H9 (cell line): ENCODE results near the gene KAT8. TPM values are rescaled to one million over a fixed set of nuclear protein-coding genes. Genes with fewer than 3 reads are reported as not detected.

Experiments
- DNase-seq: peaks from one replicate; pipeline ENCODE4 v3.0.0-alpha.2; 2017
- H2AFZ ChIP-seq: one replicate; pipeline ENCODE4 v1.6.1; 2013; ENCODE audit warnings: mild to moderate bottlenecking, low read length, control low read depth, moderate library complexity
- H2AK5ac ChIP-seq: 2 replicates; pipeline ENCODE4 v1.6.1; 2013; ENCODE audit warnings: low read length, control low read depth, mixed read lengths; ENCODE audit not compliant: insufficient read length
- H2BK120ac ChIP-seq: one replicate; pipeline ENCODE4 v1.6.1; 2013; ENCODE audit warnings: low read depth, mild to moderate bottlenecking, low read length, control low read depth, inconsistent platforms; ENCODE audit not compliant: poor library complexity, severe bottlenecking
- H2BK12ac ChIP-seq: 2 replicates; pipeline ENCODE4 v1.6.1; 2013; ENCODE audit warnings: low read length, control low read depth, mixed read lengths, low read depth; ENCODE audit not compliant: insufficient read length
- H2BK15ac ChIP-seq: 2 replicates; pipeline ENCODE4 v1.6.1; 2013; ENCODE audit warnings: low read depth, low read length, control low read depth
- H2BK20ac ChIP-seq: one replicate; pipeline ENCODE4 v1.6.1; 2013; ENCODE audit warnings: low read depth, mild to moderate bottlenecking, low read length, control low read depth, inconsistent platforms; ENCODE audit not compliant: poor library complexity, severe bottlenecking
- H2BK5ac ChIP-seq: 2 replicates; pipeline ENCODE4 v1.6.1; 2013; ENCODE audit warnings: low read length, control low read depth, mixed read lengths; ENCODE audit not compliant: insufficient read length
- H3K14ac ChIP-seq: 2 replicates; pipeline ENCODE4 v1.6.1; 2013; ENCODE audit warnings: low read length, control low read depth; ENCODE audit not compliant: insufficient read depth
- H3K18ac ChIP-seq: 2 replicates; pipeline ENCODE4 v1.6.1; 2013; ENCODE audit warnings: low read depth, mild to moderate bottlenecking, mixed read lengths, low read length, control low read depth; ENCODE audit not compliant: insufficient read length
- H3K23ac ChIP-seq: 2 replicates; pipeline ENCODE4 v1.6.1; 2013; ENCODE audit warnings: low read length, control low read depth, mixed read lengths, low read depth; ENCODE audit not compliant: insufficient read length
- H3K23me2 ChIP-seq: 2 replicates; pipeline ENCODE4 v1.6.1; 2013; ENCODE audit warnings: low read depth, mild to moderate bottlenecking, mixed read lengths, low read length, control low read depth; ENCODE audit not compliant: insufficient read length, poor library complexity, severe bottlenecking
- H3K27ac ChIP-seq: 2 replicates; pipeline ENCODE4 v1.5.1; 2013; ENCODE audit warnings: low read length, control low read depth, mixed read lengths, low read depth; ENCODE audit not compliant: insufficient read length
- H3K27me3 ChIP-seq: 2 replicates; pipeline ENCODE4 v1.6.1; 2013; ENCODE audit warnings: low read length, control low read depth, inconsistent platforms; ENCODE audit not compliant: insufficient read depth
- H3K4ac ChIP-seq: 2 replicates; pipeline ENCODE4 v1.6.1; 2013; ENCODE audit warnings: low read depth, mild to moderate bottlenecking, control low read depth, inconsistent platforms, low read length, moderate library complexity
- H3K4me1 ChIP-seq: 2 replicates; pipeline ENCODE4 v1.6.1; 2013; ENCODE audit warnings: low read length, control low read depth, inconsistent platforms; ENCODE audit not compliant: insufficient read depth
- H3K4me2 ChIP-seq: 2 replicates; pipeline ENCODE4 v1.6.1; 2013; ENCODE audit warnings: low read length, control low read depth, mixed read lengths; ENCODE audit not compliant: insufficient read length, insufficient read depth
- H3K56ac ChIP-seq: 2 replicates; pipeline ENCODE4 v1.6.1; 2013; ENCODE audit warnings: low read depth, mild to moderate bottlenecking, mixed read lengths, low read length, control low read depth; ENCODE audit not compliant: insufficient read length
- H3K79me1 ChIP-seq: 2 replicates; pipeline ENCODE4 v1.6.1; 2013; ENCODE audit warnings: low read depth, mild to moderate bottlenecking, moderate library complexity, low read length, control low read depth, inconsistent platforms; ENCODE audit not compliant: insufficient read depth, poor library complexity, severe bottlenecking
- H3K79me2 ChIP-seq: 2 replicates; pipeline ENCODE4 v1.6.1; 2013; ENCODE audit warnings: low read length, control low read depth, inconsistent platforms; ENCODE audit not compliant: insufficient read depth
- H3K9ac ChIP-seq: 2 replicates; pipeline ENCODE4 v1.6.1; 2013; ENCODE audit warnings: low read length, control low read depth, mixed read lengths; ENCODE audit not compliant: insufficient read length; ENCODE audit errors: extremely low read depth
- H3K9me3 ChIP-seq: one replicate; pipeline ENCODE4 v1.6.1; 2013; ENCODE audit warnings: low read depth, low read length, inconsistent platforms; ENCODE audit not compliant: control insufficient read depth
- H3T11ph ChIP-seq: one replicate; pipeline ENCODE4 v1.6.1; 2013; ENCODE audit warnings: mild to moderate bottlenecking, low read length, control low read depth, inconsistent platforms
- H4K20me1 ChIP-seq: one replicate; pipeline ENCODE4 v1.6.1; 2013; ENCODE audit not compliant: control insufficient read depth, insufficient read length, insufficient read depth
- H4K5ac ChIP-seq: 2 replicates; pipeline ENCODE4 v1.6.1; 2013; ENCODE audit warnings: low read depth, mild to moderate bottlenecking, mixed read lengths, low read length, control low read depth; ENCODE audit not compliant: insufficient read length
- H4K8ac ChIP-seq: replicated peaks from 2 replicates; pipeline ENCODE4 v1.6.1; 2013; ENCODE audit warnings: low read length, control low read depth, mixed read lengths, low read depth; ENCODE audit not compliant: insufficient read length
- H4K91ac ChIP-seq: 2 replicates; pipeline ENCODE4 v1.6.1; 2013; ENCODE audit warnings: low read depth, mild to moderate bottlenecking, moderate library complexity, mixed read lengths, low read length, control low read depth; ENCODE audit not compliant: insufficient read length
- H3K27ac Mint-ChIP-seq, 3 experiments: 2 replicates in 2 of 3; 3 replicates in 1 of 3; pipeline ENCODE4 v1.8.0; 2020 to 2021; ENCODE audit warnings: mixed read lengths in 3 of 3, mild to moderate bottlenecking in 1 of 3, moderate library complexity in 1 of 3
- H3K27me3 Mint-ChIP-seq: 2 replicates; pipeline ENCODE4 v1.8.0; 2021; ENCODE audit warnings: low read depth, mild to moderate bottlenecking, moderate library complexity, mixed read lengths
- H3K36me3 Mint-ChIP-seq, 3 experiments: 2 replicates in 2 of 3; 3 replicates in 1 of 3; pipeline ENCODE4 v1.8.0; 2020 to 2021; ENCODE audit warnings: low read depth in 3 of 3, mixed read lengths in 3 of 3; ENCODE audit not compliant: insufficient read depth in 1 of 3
- H3K4me1 Mint-ChIP-seq, 2 experiments: 2 replicates each; pipeline ENCODE4 v1.8.0; 2020; ENCODE audit warnings: mixed read lengths in 2 of 2
- H3K4me3 Mint-ChIP-seq, 2 experiments: 2 replicates in 1 of 2; 3 replicates in 1 of 2; pipeline ENCODE4 v1.8.0; 2020 to 2021; ENCODE audit warnings: mild to moderate bottlenecking in 2 of 2, mixed read lengths in 2 of 2, moderate library complexity in 1 of 2
- H3K9me3 Mint-ChIP-seq, 2 experiments: 2 replicates in 1 of 2; 3 replicates in 1 of 2; pipeline ENCODE4 v1.8.0; 2020; ENCODE audit warnings: mild to moderate bottlenecking in 2 of 2, mixed read lengths in 2 of 2, moderate library complexity in 1 of 2
- CTCF ChIP-seq: fragments of 200-600 bp; sonication (generic); conservative IDR thresholded peaks from 3 replicates; pipeline ENCODE4 v1.8.0; 2021; ENCODE audit warnings: antibody characterized with exemption, mild to moderate bottlenecking
- WGBS: extraction: QIAGEN DNeasy Blood & Tissue Kit; methylation state at CpG from one replicate; pipeline ENCODE4 v1.1.7; 2013; ENCODE audit warnings: missing lambda C conversion rate, low lambda C conversion rate, mixed read lengths; ENCODE audit not compliant: insufficient read length; ENCODE audit errors: extremely low coverage; 5-methylcytosine and 5-hydroxymethylcytosine counted together
- total RNA-seq: library from RNA; stranded (reverse); gene quantifications from 2 replicates; pipeline ENCODE4 v1.2.1, GENCODE V29; 2021

Gene KAT8
- total RNA-seq, 1 experiment from 2014 or later = 52.1 TPM

- no peaks in the 10 kb centered on the region for H3K27me3 ChIP-seq
- H3K23ac ChIP-seq = no peak overlapping the region
- H4K8ac ChIP-seq = no peak overlapping the region
- H3K4me2 ChIP-seq = no peak overlapping the region
- no peak for DNase-seq
- H3K4ac ChIP-seq = no peak overlapping the region
- H2BK120ac ChIP-seq = no peak overlapping the region
- no peak for TF ChIP-seq CTCF
- no peak overlapping the region for H2BK20ac ChIP-seq
- peaks cover 16% of the 10 kb centered on the region for H3K79me2 ChIP-seq
- H3T11ph ChIP-seq = no peak overlapping the region
- H2BK5ac ChIP-seq = no peak overlapping the region
- H3K4me3 Mint-ChIP-seq = no peak overlapping the region
- no peak overlapping the region for H2BK15ac ChIP-seq
- H3K14ac ChIP-seq = no peak overlapping the region
- H3K4me1 Mint-ChIP-seq = peaks cover 25 to 28% of the 10 kb centered on the region in 2 experiments
- no peak overlapping the region for H2AK5ac ChIP-seq
- H2BK12ac ChIP-seq = no peak overlapping the region
- WGBS = no CpG with 5 or more reads among the region's 3 CpGs
- no peak overlapping the region for H3K27ac ChIP-seq
- H3K18ac ChIP-seq = no peak overlapping the region
- H3K79me1 ChIP-seq = no peaks in the 10 kb centered on the region
- H3K27ac Mint-ChIP-seq = peak overlapping the region in 1 of 3 experiments; percentile 40; a peak in 1 of 7 replicates
- H2AFZ ChIP-seq = no peak overlapping the region
- no peaks in the 10 kb centered on the region; the same call in 1 of the 2 replicates for H3K4me1 ChIP-seq
- H4K20me1 ChIP-seq = no peaks in the 10 kb centered on the region
- H3K56ac ChIP-seq = no peak overlapping the region
- peaks cover 9% of the 10 kb centered on the region for H3K23me2 ChIP-seq
- peaks cover 3 to 11% of the 10 kb centered on the region in 2 experiments; a peak in 4 of 5 replicates for H3K9me3 Mint-ChIP-seq
- no peaks in the 10 kb centered on the region for H3K9me3 ChIP-seq
- peaks cover 12 to 14% (median 14%) of the 10 kb centered on the region in 3 experiments for H3K36me3 Mint-ChIP-seq
- no peak overlapping the region for H4K91ac ChIP-seq
- H3K9ac ChIP-seq = no peak overlapping the region
- H3K27me3 Mint-ChIP-seq = no peaks in the 10 kb centered on the region; the same call in none of the 2 replicates
- H4K5ac ChIP-seq = no peak overlapping the region
Measured at GRCh38 chr16:31177136-31177535, 59.7 kb downstream of the KAT8 start.
